A549 (cell line): ENCODE results near the gene NXF1. TPM values are rescaled to one million over a fixed set of nuclear protein-coding genes. Genes with fewer than 3 reads are reported as not detected.

Source experiments
- ATAC-seq, 2 experiments: fragments of 200-7000 bp in 1 of 2; fragments of >200 bp in 1 of 2; cut with Nextera tagmentation in 1 of 2; cut with Tn5 transposase in 1 of 2; 3 replicates each; pipeline versions ENCODE4 v1.8.0 to v1.9.1; 2018 to 2020; ENCODE audit warnings: mild to moderate bottlenecking in 1 of 2, moderate library complexity in 1 of 2
- CTCF ChIA-PET: fragments of 300-600 bp; sonication (Branson Sonifier 250); formaldehyde crosslinking; extraction: SDS; loops from one replicate; lab custom pipeline; 2021; ENCODE audit warnings: antibody characterized with exemption, inconsistent platforms; lab: Yijun Ruan, JAX
- POLR2A ChIA-PET: fragments of 350-600 bp; formaldehyde crosslinking; extraction: SDS; loops from one replicate; lab custom pipeline; 2021; ENCODE audit warnings: antibody characterized with exemption, inconsistent platforms; lab: Yijun Ruan, JAX
- DNase-seq, 2 experiments: peaks; one replicate each; pipeline versions ENCODE4 v3.0.0 to v3.0.0-alpha.2; 2011 to 2016; ENCODE audit warnings: low read depth in 1 of 2, low spot score in 1 of 2
- FAIRE-seq: peaks from 2 replicates; lab custom pipeline; 2011; peaks lifted over from hg19 to GRCh38; lab: Jason Lieb, UNC
- H3K27ac ChIP-seq, 2 experiments: fragments of >200 bp; sonication (Bioruptor Twin); formaldehyde crosslinking; 3 replicates each; pipeline ENCODE4 v1.5.1; 2016 to 2017
- H3K4me1 ChIP-seq: fragments of >200 bp; sonication (Bioruptor Twin); formaldehyde crosslinking; 3 replicates; pipeline ENCODE4 v1.6.1; 2016
- H3K4me2 ChIP-seq: fragments of >200 bp; sonication (Bioruptor Twin); formaldehyde crosslinking; 3 replicates; pipeline ENCODE4 v1.6.1; 2016
- H3K4me3 ChIP-seq: fragments of >200 bp; sonication (Bioruptor Twin); formaldehyde crosslinking; 3 replicates; pipeline ENCODE4 v1.5.1; 2016
- H3K9me3 ChIP-seq: fragments of >200 bp; sonication (Bioruptor Twin); formaldehyde crosslinking; 3 replicates; pipeline ENCODE4 v1.6.1; 2016
- BCL3 ChIP-seq: fragments of >200 bp; sonication (Bioruptor Twin); formaldehyde crosslinking; IDR thresholded peaks from 3 replicates; pipeline ENCODE4 v1.6.1; 2016
- CBX8 ChIP-seq: fragments of 200-600 bp; sonication (generic); IDR thresholded peaks from 2 replicates; pipeline ENCODE4 v1.6.1; 2016
- CHD4 ChIP-seq: fragments of 200-600 bp; sonication (generic); IDR thresholded peaks from 2 replicates; pipeline ENCODE4 v1.6.1; 2016; ENCODE audit warnings: antibody characterized with exemption, mild to moderate bottlenecking, borderline replicate concordance
- ELK1 ChIP-seq: fragments of 150-350 bp; IDR thresholded peaks from 2 replicates; pipeline ENCODE4 v1.6.1; 2014; ENCODE audit warnings: low read depth, mild to moderate bottlenecking, low read length
- FOSL2 ChIP-seq, 2 experiments: fragments of 450-650 bp in 1 of 2; fragments of >200 bp in 1 of 2; sonication (Bioruptor Twin) in 1 of 2; formaldehyde crosslinking; IDR thresholded peaks; 2 replicates each; pipeline versions ENCODE4 v1.5.0 to v1.6.1; 2016 to 2020; ENCODE audit warnings: mild to moderate bottlenecking in 1 of 2, moderate library complexity in 1 of 2
- HMGXB4 ChIP-seq: fragments of 250-450 bp; sonication (Bioruptor Pico); IDR thresholded peaks from 2 replicates; pipeline ENCODE4 v1.5.0; 2021; ENCODE audit warnings: mild to moderate bottlenecking, moderate library complexity, borderline replicate concordance
- HOXB13 ChIP-seq: fragments of 250-450 bp; sonication (Bioruptor Pico); IDR thresholded peaks from 2 replicates; pipeline ENCODE4 v1.5.0; 2020; ENCODE audit warnings: low read depth, mild to moderate bottlenecking, moderate library complexity
- HOXB5 ChIP-seq: fragments of 250-450 bp; sonication (Bioruptor Pico); IDR thresholded peaks from 2 replicates; pipeline ENCODE4 v1.5.0; 2020; ENCODE audit warnings: mild to moderate bottlenecking, moderate library complexity
- KDM1A ChIP-seq: fragments of 200-600 bp; sonication (generic); IDR thresholded peaks from 2 replicates; pipeline ENCODE4 v1.6.1; 2016; ENCODE audit warnings: low read depth, mild to moderate bottlenecking
- NFE2L2 ChIP-seq: fragments of 150-350 bp; conservative IDR thresholded peaks from 2 replicates; pipeline ENCODE4 v1.6.1; 2014; ENCODE audit warnings: low read length
- PBX3 ChIP-seq: IDR thresholded peaks from 2 replicates; pipeline ENCODE4 v1.6.1; 2012
- POLR2AphosphoS2 ChIP-seq: conservative IDR thresholded peaks from 2 replicates; pipeline ENCODE4 v1.6.1; 2012; ENCODE audit warnings: low read length, improper control_type of control experiment, inconsistent platforms
- TFCP2L1 ChIP-seq: fragments of 250-450 bp; sonication (Bioruptor Pico); IDR thresholded peaks from 2 replicates; pipeline ENCODE4 v1.5.0; 2021; ENCODE audit warnings: mild to moderate bottlenecking
- ZSCAN20 ChIP-seq: fragments of 250-450 bp; sonication (Bioruptor Pico); IDR thresholded peaks from 2 replicates; pipeline ENCODE4 v1.8.0; 2022; ENCODE audit warnings: mild to moderate bottlenecking, moderate library complexity
- WGBS: methylation state at CpG from one replicate; pipeline ENCODE4 v1.1.6; 2017; ENCODE audit errors: missing lambda C conversion rate; 5-methylcytosine and 5-hydroxymethylcytosine counted together
- polyA plus RNA-seq, 4 experiments: library from polyadenylated mRNA; depleted of rRNA in 3 of 4; stranded (reverse); fragments of >200 nt; fragmentation: RNase III in 1 of 4; extraction: RNeasy Plus Mini Kit Qiagen cat#74134 plus additional on column Dnase treatment in 1 of 4; gene quantifications; 2 replicates in 3 of 4; 3 replicates in 1 of 4; pipeline ENCODE4 v1.2.3, GENCODE V29; 2011 to 2017

Gene NXF1
- polyA plus RNA-seq, 2 of the 4 experiments (the other 2 are of a cell fraction) = 35.5 to 47.7 TPM

- TF ChIP-seq CHD4 (no peak), FOSL2 (IDR thresholded peaks at IDR 0.05) (no peak), FOSL2 (CRISPR knock-in tag; IDR thresholded peaks at IDR 0.05) (no peak), HOXB13 (no peak), HMGXB4 (CRISPR knock-in tag) (no peak)
- DNase-seq (no peak), ATAC-seq (no peak), FAIRE-seq (no peak)
- H3K4me2 ChIP-seq = no peak overlapping the region
- no peak overlapping the region for H3K27ac ChIP-seq
- POLR2A ChIA-PET = interaction anchor here (1.2 kb wide), 1 partner anchor 15 kb away, joined by 3 read pairs; the partner anchor contains the start of gene STX5
- H3K4me1 ChIP-seq = no peaks in the 10 kb centered on the region
- H3K9me3 ChIP-seq = no peaks in the 10 kb centered on the region
- H3K4me3 ChIP-seq = no peak overlapping the region
- 91% methylated on average over 8 of the region's 8 CpGs for WGBS
- CTCF ChIA-PET = interaction anchor here (1.0 to 3.4 kb wide), 3 partner anchors 10 to 29 kb away, joined by 3 to 17 read pairs (median 14); partner anchors contain the start of gene TMEM179B
These were observed 11.3 kb upstream of the NXF1 start for GRCh38 chr11:62816557-62816956.

GRCh38 chr11:62811659-62812058 is 6.4 kb upstream of the NXF1 start:
- no peaks in the 10 kb centered on the region; the same call in 2 of the 3 replicates for H3K4me1 ChIP-seq
- H3K4me3 ChIP-seq = no peak overlapping the region
- no peak overlapping the region for H3K27ac ChIP-seq
- 46% methylated on average over 2 of the region's 2 CpGs for WGBS
- DNase-seq (no peak), FAIRE-seq (no peak), ATAC-seq (peak; percentile 36 to 55; a peak in 5 of 6 replicates)
- TF ChIP-seq POLR2AphosphoS2 (no peak), HOXB5 (no peak), TFCP2L1 (CRISPR knock-in tag) (no peak), KDM1A (no peak), PBX3 (no peak), ZSCAN20 (CRISPR knock-in tag) (no peak), ELK1 (no peak), BCL3 (no peak), NFE2L2 (no peak), CBX8 (no peak)
- H3K9me3 ChIP-seq = no peaks in the 10 kb centered on the region
- CTCF ChIA-PET = interaction anchor here (1.1 to 1.8 kb wide), 3 partner anchors 14 to 200 kb away, joined by 3 to 4 read pairs (median 4); no protein-coding TSS in a partner anchor
- POLR2A ChIA-PET = interaction anchor here (1.8 kb wide), 1 partner anchor 20 kb away, joined by 9 read pairs; the partner anchor contains the start of gene STX5
- no peak overlapping the region for H3K4me2 ChIP-seq

GRCh38 chr11:62810748-62811147 is 5.5 kb upstream of the NXF1 start:
- H3K4me2 ChIP-seq = no peak overlapping the region
- 59% methylated on average over 1 of the region's 1 CpG for WGBS
- POLR2A ChIA-PET = no interaction called here
- ATAC-seq = no peak
- no peak overlapping the region for H3K27ac ChIP-seq
- H3K9me3 ChIP-seq = no peaks in the 10 kb centered on the region
- no peak for DNase-seq
- H3K4me1 ChIP-seq = peaks cover 8% of the 10 kb centered on the region; the same call in 2 of the 3 replicates
- no peak for TF ChIP-seq PBX3
- no peak for FAIRE-seq
- CTCF ChIA-PET = interaction anchor here (1.0 kb wide), 1 partner anchor 24 kb away, joined by 4 read pairs; no protein-coding TSS in a partner anchor
- H3K4me3 ChIP-seq = no peak overlapping the region
